ENCODE data around the gene PCDHA1. TPM values are rescaled to one million over a fixed set of nuclear protein-coding genes. Genes with fewer than 3 reads are reported as not detected.
A peak's percentile ranks its signal among the peaks of the same experiment; 100 is the strongest.

The PCDHA1 gene
- total and polyA plus RNA-seq, 2 experiments from 2014 or later: 0.81 to 1.6 TPM

DNA sequence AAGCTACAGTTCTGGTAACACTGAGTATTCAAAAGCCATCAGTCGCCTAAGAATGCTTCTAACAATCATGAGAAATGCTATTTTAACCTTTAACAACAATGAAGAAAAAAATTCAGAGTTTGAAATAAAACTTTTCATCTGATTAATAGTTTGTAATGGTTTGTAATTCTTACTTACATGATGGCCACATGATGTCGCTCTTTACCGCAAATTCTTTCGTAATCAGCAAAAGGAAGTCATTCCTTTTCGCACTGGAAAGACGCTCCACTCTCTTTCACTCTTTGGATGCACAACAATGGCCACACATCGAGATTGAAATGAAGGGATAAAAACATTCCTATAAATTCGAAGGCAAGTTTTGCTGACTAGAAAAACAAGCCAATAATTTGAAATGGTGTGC lies 48.1 kb downstream of the PCDHA1 start, which contains the start of gene PCDHA7:
Gene PCDHA7 (plus strand): TSS at position 277 of the 400 bp plus-strand sequence. CDS start 115 bp downstream, at position 392.
- peak within 1 kb of the TSS; percentile 2; the same call in 1 of the 2 replicates for H2AFZ ChIP-seq
- no peaks in the 10 kb centered on the region for H3K4me1 ChIP-seq (ENCODE audit: insufficient read depth)
- no peaks in the 10 kb centered on the region for H3K27me3 ChIP-seq (ENCODE audit: insufficient read depth)
- no peaks in the 10 kb centered on the region for H3K9me2 ChIP-seq (ENCODE audit: insufficient read depth)
- peak within 1 kb of the TSS; percentile 3; the same call in 1 of the 2 replicates for H3K27ac ChIP-seq (ENCODE audit: low read depth)
- H3K36me3 ChIP-seq (ENCODE audit: insufficient read depth): no peaks in the 10 kb centered on the region
- no peaks in the 10 kb centered on the region; the same call in 1 of the 2 replicates for H4K20me1 ChIP-seq (replicated peaks; ENCODE audit: insufficient read depth)
- no peaks in the 10 kb centered on the region for H3F3A ChIP-seq (replicated peaks; ENCODE audit: low read depth)
- Mint-ChIP-seq H3K9me3 (peaks cover 10% of the 10 kb centered on the region), H3K27me3 (ENCODE audit: insufficient read depth, low read depth, poor library complexity) (peaks cover 3% of the 10 kb centered on the region), H3K4me3 (peak within 1 kb of the TSS; percentile 74), H3K36me3 (ENCODE audit: low read depth) (peaks cover 28% of the 10 kb centered on the region; the same call in 2 of the 3 replicates), H3K4me1 (no peaks in the 10 kb centered on the region), H3K27ac (peak within 1 kb of the TSS; percentile 51; the same call in 1 of the 2 replicates)
- DNase-seq (ENCODE audit: low spot score) (peak; percentile 73), ATAC-seq (no peak; the same call in 1 of the 3 replicates)
- H3K4me3 ChIP-seq: peak within 1 kb of the TSS; percentile 62
- no peaks in the 10 kb centered on the region for H3K79me2 ChIP-seq (replicated peaks; ENCODE audit: insufficient read depth)
- TF ChIP-seq, protein P1, sequence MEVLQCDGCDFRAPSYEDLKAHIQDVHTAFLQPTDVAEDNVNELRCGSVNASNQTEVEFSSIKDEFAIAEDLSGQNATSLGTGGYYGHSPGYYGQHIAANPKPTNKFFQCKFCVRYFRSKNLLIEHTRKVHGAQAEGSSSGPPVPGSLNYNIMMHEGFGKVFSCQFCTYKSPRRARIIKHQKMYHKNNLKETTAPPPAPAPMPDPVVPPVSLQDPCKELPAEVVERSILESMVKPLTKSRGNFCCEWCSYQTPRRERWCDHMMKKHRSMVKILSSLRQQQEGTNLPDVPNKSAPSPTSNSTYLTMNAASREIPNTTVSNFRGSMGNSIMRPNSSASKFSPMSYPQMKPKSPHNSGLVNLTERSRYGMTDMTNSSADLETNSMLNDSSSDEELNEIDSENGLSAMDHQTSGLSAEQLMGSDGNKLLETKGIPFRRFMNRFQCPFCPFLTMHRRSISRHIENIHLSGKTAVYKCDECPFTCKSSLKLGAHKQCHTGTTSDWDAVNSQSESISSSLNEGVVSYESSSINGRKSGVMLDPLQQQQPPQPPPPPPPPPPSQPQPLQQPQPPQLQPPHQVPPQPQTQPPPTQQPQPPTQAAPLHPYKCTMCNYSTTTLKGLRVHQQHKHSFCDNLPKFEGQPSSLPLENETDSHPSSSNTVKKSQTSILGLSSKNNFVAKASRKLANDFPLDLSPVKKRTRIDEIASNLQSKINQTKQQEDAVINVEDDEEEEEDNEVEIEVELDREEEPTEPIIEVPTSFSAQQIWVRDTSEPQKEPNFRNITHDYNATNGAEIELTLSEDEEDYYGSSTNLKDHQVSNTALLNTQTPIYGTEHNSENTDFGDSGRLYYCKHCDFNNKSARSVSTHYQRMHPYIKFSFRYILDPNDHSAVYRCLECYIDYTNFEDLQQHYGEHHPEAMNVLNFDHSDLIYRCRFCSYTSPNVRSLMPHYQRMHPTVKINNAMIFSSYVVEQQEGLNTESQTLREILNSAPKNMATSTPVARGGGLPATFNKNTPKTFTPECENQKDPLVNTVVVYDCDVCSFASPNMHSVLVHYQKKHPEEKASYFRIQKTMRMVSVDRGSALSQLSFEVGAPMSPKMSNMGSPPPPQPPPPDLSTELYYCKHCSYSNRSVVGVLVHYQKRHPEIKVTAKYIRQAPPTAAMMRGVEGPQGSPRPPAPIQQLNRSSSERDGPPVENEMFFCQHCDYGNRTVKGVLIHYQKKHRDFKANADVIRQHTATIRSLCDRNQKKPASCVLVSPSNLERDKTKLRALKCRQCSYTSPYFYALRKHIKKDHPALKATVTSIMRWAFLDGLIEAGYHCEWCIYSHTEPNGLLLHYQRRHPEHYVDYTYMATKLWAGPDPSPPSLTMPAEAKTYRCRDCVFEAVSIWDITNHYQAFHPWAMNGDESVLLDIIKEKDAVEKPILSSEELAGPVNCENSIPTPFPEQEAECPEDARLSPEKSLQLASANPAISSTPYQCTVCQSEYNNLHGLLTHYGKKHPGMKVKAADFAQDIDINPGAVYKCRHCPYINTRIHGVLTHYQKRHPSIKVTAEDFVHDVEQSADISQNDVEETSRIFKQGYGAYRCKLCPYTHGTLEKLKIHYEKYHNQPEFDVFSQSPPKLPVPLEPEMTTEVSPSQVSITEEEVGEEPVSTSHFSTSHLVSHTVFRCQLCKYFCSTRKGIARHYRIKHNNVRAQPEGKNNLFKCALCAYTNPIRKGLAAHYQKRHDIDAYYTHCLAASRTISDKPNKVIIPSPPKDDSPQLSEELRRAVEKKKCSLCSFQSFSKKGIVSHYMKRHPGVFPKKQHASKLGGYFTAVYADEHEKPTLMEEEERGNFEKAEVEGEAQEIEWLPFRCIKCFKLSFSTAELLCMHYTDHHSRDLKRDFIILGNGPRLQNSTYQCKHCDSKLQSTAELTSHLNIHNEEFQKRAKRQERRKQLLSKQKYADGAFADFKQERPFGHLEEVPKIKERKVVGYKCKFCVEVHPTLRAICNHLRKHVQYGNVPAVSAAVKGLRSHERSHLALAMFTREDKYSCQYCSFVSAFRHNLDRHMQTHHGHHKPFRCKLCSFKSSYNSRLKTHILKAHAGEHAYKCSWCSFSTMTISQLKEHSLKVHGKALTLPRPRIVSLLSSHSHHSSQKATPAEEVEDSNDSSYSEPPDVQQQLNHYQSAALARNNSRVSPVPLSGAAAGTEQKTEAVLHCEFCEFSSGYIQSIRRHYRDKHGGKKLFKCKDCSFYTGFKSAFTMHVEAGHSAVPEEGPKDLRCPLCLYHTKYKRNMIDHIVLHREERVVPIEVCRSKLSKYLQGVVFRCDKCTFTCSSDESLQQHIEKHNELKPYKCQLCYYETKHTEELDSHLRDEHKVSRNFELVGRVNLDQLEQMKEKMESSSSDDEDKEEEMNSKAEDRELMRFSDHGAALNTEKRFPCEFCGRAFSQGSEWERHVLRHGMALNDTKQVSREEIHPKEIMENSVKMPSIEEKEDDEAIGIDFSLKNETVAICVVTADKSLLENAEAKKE (CRISPR knock-in tag; IDR thresholded peaks at IDR 0.05): no peak
- TF ChIP-seq CREB1 (CRISPR knock-in tag; IDR thresholded peaks at IDR 0.05; ENCODE audit: low read depth) (no peak), JUNB (IDR thresholded peaks at IDR 0.05; ENCODE audit: unreplicated experiment) (no peak), EZH2phosphoT487 (IDR thresholded peaks at IDR 0.05; ENCODE audit: unreplicated experiment) (no peak), POLR2AphosphoS5 (IDR thresholded peaks at IDR 0.05; ENCODE audit: low read depth) (no peak), ZNF331 (CRISPR knock-in tag; IDR thresholded peaks at IDR 0.05; ENCODE audit: low read depth) (no peak)
- TF ChIP-seq, protein P2, sequence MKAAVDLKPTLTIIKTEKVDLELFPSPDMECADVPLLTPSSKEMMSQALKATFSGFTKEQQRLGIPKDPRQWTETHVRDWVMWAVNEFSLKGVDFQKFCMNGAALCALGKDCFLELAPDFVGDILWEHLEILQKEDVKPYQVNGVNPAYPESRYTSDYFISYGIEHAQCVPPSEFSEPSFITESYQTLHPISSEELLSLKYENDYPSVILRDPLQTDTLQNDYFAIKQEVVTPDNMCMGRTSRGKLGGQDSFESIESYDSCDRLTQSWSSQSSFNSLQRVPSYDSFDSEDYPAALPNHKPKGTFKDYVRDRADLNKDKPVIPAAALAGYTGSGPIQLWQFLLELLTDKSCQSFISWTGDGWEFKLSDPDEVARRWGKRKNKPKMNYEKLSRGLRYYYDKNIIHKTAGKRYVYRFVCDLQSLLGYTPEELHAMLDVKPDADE (IDR thresholded peaks at IDR 0.05): no peak
- TF ChIP-seq, protein P3, sequence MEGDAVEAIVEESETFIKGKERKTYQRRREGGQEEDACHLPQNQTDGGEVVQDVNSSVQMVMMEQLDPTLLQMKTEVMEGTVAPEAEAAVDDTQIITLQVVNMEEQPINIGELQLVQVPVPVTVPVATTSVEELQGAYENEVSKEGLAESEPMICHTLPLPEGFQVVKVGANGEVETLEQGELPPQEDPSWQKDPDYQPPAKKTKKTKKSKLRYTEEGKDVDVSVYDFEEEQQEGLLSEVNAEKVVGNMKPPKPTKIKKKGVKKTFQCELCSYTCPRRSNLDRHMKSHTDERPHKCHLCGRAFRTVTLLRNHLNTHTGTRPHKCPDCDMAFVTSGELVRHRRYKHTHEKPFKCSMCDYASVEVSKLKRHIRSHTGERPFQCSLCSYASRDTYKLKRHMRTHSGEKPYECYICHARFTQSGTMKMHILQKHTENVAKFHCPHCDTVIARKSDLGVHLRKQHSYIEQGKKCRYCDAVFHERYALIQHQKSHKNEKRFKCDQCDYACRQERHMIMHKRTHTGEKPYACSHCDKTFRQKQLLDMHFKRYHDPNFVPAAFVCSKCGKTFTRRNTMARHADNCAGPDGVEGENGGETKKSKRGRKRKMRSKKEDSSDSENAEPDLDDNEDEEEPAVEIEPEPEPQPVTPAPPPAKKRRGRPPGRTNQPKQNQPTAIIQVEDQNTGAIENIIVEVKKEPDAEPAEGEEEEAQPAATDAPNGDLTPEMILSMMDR (conservative IDR thresholded peaks at IDR 0.05; ENCODE audit: low read depth in 2 of 2): peak; percentile 64 to 72
- H3K4me2 ChIP-seq: peak within 1 kb of the TSS; percentile 72
